Uterus (tissue), 2 donors: ENCODE data around the gene SBDS.

Source experiments
- POLR2A ChIP-seq, 2 donors: fragments of 450-650 bp; IDR thresholded peaks; one replicate each; pipeline ENCODE4 v1.6.1; 2016; ENCODE audit warnings: antibody characterized with exemption in 2 of 2, mild to moderate bottlenecking in 1 of 2, moderate library complexity in 1 of 2
- TF ChIP-seq, protein P1 (sequence below), 4 experiments: fragments of 200-600 bp in 2 of 4; fragments of 450-650 bp in 2 of 4; sonication (generic) in 2 of 4; IDR thresholded peaks; one replicate each; pipeline ENCODE4 v1.5.1; 2016 to 2019; ENCODE audit warnings: antibody characterized with exemption in 4 of 4, mild to moderate bottlenecking in 2 of 4, moderate library complexity in 1 of 4

DNA sequence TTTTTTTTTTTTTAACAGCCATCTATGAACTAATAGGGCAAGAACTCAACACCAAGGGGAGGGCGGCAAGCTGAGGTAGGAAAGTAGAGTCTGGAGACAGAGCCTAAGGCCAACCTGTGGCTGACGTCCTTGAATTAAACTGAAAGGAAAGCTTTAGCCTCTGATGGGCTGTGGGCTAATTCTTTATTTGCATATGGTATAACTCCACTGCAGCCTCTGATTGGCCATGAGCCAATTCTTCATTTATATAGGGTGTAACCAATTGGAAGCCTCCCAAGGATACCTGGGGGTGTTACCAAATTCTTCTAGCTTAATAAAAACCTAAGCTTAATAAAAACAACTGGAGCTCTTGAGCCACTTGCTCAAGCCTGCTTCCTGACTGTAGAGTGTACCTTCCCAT lies 11.6 kb upstream of the SBDS start:
- TF ChIP-seq, protein P1, sequence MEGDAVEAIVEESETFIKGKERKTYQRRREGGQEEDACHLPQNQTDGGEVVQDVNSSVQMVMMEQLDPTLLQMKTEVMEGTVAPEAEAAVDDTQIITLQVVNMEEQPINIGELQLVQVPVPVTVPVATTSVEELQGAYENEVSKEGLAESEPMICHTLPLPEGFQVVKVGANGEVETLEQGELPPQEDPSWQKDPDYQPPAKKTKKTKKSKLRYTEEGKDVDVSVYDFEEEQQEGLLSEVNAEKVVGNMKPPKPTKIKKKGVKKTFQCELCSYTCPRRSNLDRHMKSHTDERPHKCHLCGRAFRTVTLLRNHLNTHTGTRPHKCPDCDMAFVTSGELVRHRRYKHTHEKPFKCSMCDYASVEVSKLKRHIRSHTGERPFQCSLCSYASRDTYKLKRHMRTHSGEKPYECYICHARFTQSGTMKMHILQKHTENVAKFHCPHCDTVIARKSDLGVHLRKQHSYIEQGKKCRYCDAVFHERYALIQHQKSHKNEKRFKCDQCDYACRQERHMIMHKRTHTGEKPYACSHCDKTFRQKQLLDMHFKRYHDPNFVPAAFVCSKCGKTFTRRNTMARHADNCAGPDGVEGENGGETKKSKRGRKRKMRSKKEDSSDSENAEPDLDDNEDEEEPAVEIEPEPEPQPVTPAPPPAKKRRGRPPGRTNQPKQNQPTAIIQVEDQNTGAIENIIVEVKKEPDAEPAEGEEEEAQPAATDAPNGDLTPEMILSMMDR (IDR thresholded peaks at IDR 0.05), result no peak
- TF ChIP-seq POLR2A (IDR thresholded peaks at IDR 0.05), result no peak
